Cardiac muscle cell (in vitro differentiated cells and primary cell): ENCODE results near the gene ZFR. TPM values are rescaled to one million over a fixed set of nuclear protein-coding genes. Genes with fewer than 3 reads are reported as not detected.

Source experiments
- DNase-seq, 2 donors: peaks; one replicate each; pipeline versions ENCODE4 v3.0.0 to v3.0.0-alpha.2; 2010 to 2017; ENCODE audit warnings: low read depth in 1 of 2, low spot score in 1 of 2
- H3K27ac ChIP-seq: fragments of 200-600 bp; sonication (generic); 2 replicates; pipeline ENCODE4 v1.5.1; 2016
- H3K27me3 ChIP-seq: fragments of 200-600 bp; sonication (generic); 2 replicates; pipeline ENCODE4 v1.6.0; 2016; ENCODE audit warnings: control low read depth
- H3K36me3 ChIP-seq: fragments of 200-600 bp; sonication (generic); 2 replicates; pipeline ENCODE4 v1.5.1; 2016; ENCODE audit warnings: control low read depth
- H3K4me1 ChIP-seq: fragments of 200-600 bp; sonication (generic); 2 replicates; pipeline ENCODE4 v1.8.1; 2017; ENCODE audit warnings: low read depth, mild to moderate bottlenecking, mixed run types
- H3K4me3 ChIP-seq: fragments of 200-600 bp; sonication (generic); 2 replicates; pipeline ENCODE4 v1.5.1; 2016; ENCODE audit warnings: mild to moderate bottlenecking
- H3K9me3 ChIP-seq: fragments of 200-600 bp; sonication (generic); 2 replicates; pipeline ENCODE4 v1.5.1; 2017; ENCODE audit warnings: low read depth, mild to moderate bottlenecking, control low read depth
- CTCF ChIP-seq: IDR thresholded peaks from 2 replicates; pipeline ENCODE4 v1.5.1; 2012; ENCODE audit warnings: low read depth, mild to moderate bottlenecking, low read length
- polyA plus RNA-seq: library from polyadenylated mRNA; unstranded; fragments of >200 nt; fragmentation: Nextera tagmentation; extraction: Ambion mirVana; gene quantifications from 2 replicates; pipeline ENCODE4 v1.2.1, GENCODE V29; 2016
- total RNA-seq: library from RNA; depleted of rRNA; stranded (reverse); fragments of >200 nt; gene quantifications from 2 replicates; pipeline ENCODE4 v1.2.3, GENCODE V29; 2016

The ZFR gene
- total and polyA plus RNA-seq, 2 experiments from 2014 or later, result 66.5 to 75.6 TPM

DNA sequence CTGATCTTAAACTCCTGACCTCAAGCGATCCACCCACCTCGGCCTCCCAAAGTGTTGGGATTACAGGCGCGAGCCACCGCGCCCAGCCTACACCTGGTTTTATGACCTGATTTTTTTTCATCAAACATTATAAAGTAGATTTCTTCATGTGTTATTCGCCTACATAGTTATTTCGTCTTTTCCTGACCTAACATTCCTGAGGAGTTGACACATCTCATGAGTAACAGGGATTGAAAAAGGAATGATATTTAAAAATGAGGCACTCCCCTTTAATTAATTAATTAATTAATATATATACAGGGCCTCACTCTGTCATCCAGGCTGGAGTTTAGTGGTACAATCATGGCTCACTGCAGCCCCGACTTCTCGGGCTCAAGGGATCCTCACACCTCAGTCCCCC lies 111.6 kb downstream of the ZFR start:
- DNase-seq, result no peak
- no peak for TF ChIP-seq CTCF
- H3K27me3 ChIP-seq, result no peaks in the 10 kb centered on the region
- H3K4me1 ChIP-seq, result no peaks in the 10 kb centered on the region
- no peak overlapping the region for H3K4me3 ChIP-seq
- no peak overlapping the region for H3K27ac ChIP-seq
- no peaks in the 10 kb centered on the region for H3K36me3 ChIP-seq
- no peaks in the 10 kb centered on the region for H3K9me3 ChIP-seq

GRCh38 chr5:32332361-32332760 lies 112.2 kb downstream of the ZFR start:
- Histone ChIP-seq H3K4me3 (no peak overlapping the region), H3K9me3 (no peaks in the 10 kb centered on the region), H3K36me3 (no peaks in the 10 kb centered on the region), H3K27me3 (no peaks in the 10 kb centered on the region), H3K27ac (no peak overlapping the region), H3K4me1 (no peaks in the 10 kb centered on the region)
- no peak for DNase-seq
- TF ChIP-seq CTCF, result no peak

GRCh38 chr5:32331935-32332274 lies 112.6 kb downstream of the ZFR start:
- H3K9me3 ChIP-seq, result no peaks in the 10 kb centered on the region
- no peak for DNase-seq

GRCh38 chr5:32331217-32331934 lies 113.2 kb downstream of the ZFR start:
- TF ChIP-seq CTCF, result no peak
- no peaks in the 10 kb centered on the region for H3K9me3 ChIP-seq
- H3K4me3 ChIP-seq, result no peak overlapping the region
- no peaks in the 10 kb centered on the region for H3K36me3 ChIP-seq
- no peaks in the 10 kb centered on the region for H3K4me1 ChIP-seq
- DNase-seq, result no peak
- H3K27ac ChIP-seq, result no peak overlapping the region
- H3K27me3 ChIP-seq, result no peaks in the 10 kb centered on the region

More at GRCh38 chr5:32331935-32332274, 112.6 kb downstream of the ZFR start:
- Histone ChIP-seq H3K27ac (no peak overlapping the region), H3K4me1 (no peaks in the 10 kb centered on the region), H3K27me3 (no peaks in the 10 kb centered on the region), H3K36me3 (no peaks in the 10 kb centered on the region), H3K4me3 (no peak overlapping the region)
- no peak for TF ChIP-seq CTCF

GRCh38 chr5:32330126-32330971 lies 114.2 kb downstream of the ZFR start:
- Histone ChIP-seq H3K9me3 (no peaks in the 10 kb centered on the region), H3K27me3 (no peaks in the 10 kb centered on the region), H3K4me1 (no peaks in the 10 kb centered on the region), H3K4me3 (no peak overlapping the region), H3K27ac (no peak overlapping the region), H3K36me3 (no peaks in the 10 kb centered on the region)
- no peak for DNase-seq
- no peak for TF ChIP-seq CTCF
